CD4-positive, CD25-positive, alpha-beta regulatory T cell (primary cell): ENCODE results near the gene CDKN1B. TPM values are rescaled to one million over a fixed set of nuclear protein-coding genes. Genes with fewer than 3 reads are reported as not detected.
"Not testable (repeated sequence)": the region's sequence is repeated elsewhere in the genome, so short reads cannot be mapped to it uniquely, and the experiment has no call there.

Experiments
- ATAC-seq, 2 donors: fragments of 150-1000 bp; cut with Tn5 transposase; one replicate each; pipeline ENCODE4 v1.10.0; 2021; ENCODE audit warnings: low read depth in 2 of 2, moderate number of reproducible peaks in 2 of 2, moderate library complexity in 1 of 2
- DNase-seq, 3 donors: peaks; one replicate each; pipeline versions ENCODE4 v3.0.0 to v3.0.0-alpha.2; 2012 to 2022; ENCODE audit warnings: mixed read lengths in 1 of 3
- H3K27ac ChIP-seq: one replicate; pipeline ENCODE4 v1.7.0; 2013; ENCODE audit warnings: mild to moderate bottlenecking, low read length; ENCODE audit not compliant: insufficient read depth, poor library complexity, severe bottlenecking
- H3K27me3 ChIP-seq: one replicate; pipeline ENCODE4 v1.7.0; 2013; ENCODE audit warnings: low read length; ENCODE audit not compliant: control insufficient read depth, insufficient read depth
- H3K36me3 ChIP-seq: one replicate; pipeline ENCODE4 v1.7.0; 2013; ENCODE audit warnings: mild to moderate bottlenecking, low read length, moderate library complexity; ENCODE audit not compliant: control insufficient read depth, insufficient read depth
- H3K4me1 ChIP-seq: 2 replicates; pipeline ENCODE4 v1.7.0; 2013; ENCODE audit warnings: mild to moderate bottlenecking, low read length; ENCODE audit not compliant: insufficient read depth, control insufficient read depth, poor library complexity, severe bottlenecking
- H3K4me3 ChIP-seq: one replicate; pipeline ENCODE4 v1.7.0; 2013; ENCODE audit warnings: low read depth, mild to moderate bottlenecking, low read length, moderate library complexity
- H3K9me3 ChIP-seq, 2 experiments: 1 replicate in 1 of 2; 2 replicates in 1 of 2; pipeline ENCODE4 v1.7.0; 2013; ENCODE audit warnings: low read length in 2 of 2, mild to moderate bottlenecking in 1 of 2, moderate library complexity in 1 of 2; ENCODE audit not compliant: control insufficient read depth in 2 of 2
- H3K27ac Mint-ChIP-seq, 3 donors: one replicate each; pipeline ENCODE4 v1.8.0; 2020 to 2022; ENCODE audit warnings: mild to moderate bottlenecking in 3 of 3, mixed read lengths in 3 of 3, moderate library complexity in 2 of 3
- H3K27me3 Mint-ChIP-seq: one replicate; pipeline ENCODE4 v1.8.0; 2022; ENCODE audit warnings: mild to moderate bottlenecking, mixed read lengths
- H3K36me3 Mint-ChIP-seq: one replicate; pipeline ENCODE4 v1.8.0; 2020; ENCODE audit warnings: mixed read lengths
- H3K4me1 Mint-ChIP-seq, 4 donors: one replicate each; pipeline ENCODE4 v1.8.0; 2020 to 2022; ENCODE audit warnings: mixed read lengths in 4 of 4, mild to moderate bottlenecking in 1 of 4
- H3K4me3 Mint-ChIP-seq, 4 donors: one replicate each; pipeline ENCODE4 v1.8.0; 2020 to 2022; ENCODE audit warnings: mild to moderate bottlenecking in 4 of 4, mixed read lengths in 4 of 4, moderate library complexity in 3 of 4
- H3K9me3 Mint-ChIP-seq, 7 donors: one replicate each; pipeline ENCODE4 v1.8.0; 2020 to 2022; ENCODE audit warnings: mixed read lengths in 7 of 7, mild to moderate bottlenecking in 3 of 7, moderate library complexity in 2 of 7
- polyA plus RNA-seq, 4 donors: library from polyadenylated mRNA; unstranded; fragments of 300-500 nt; fragmentation: Illumina TruSeq; gene quantifications; one replicate each; pipeline ENCODE4 v1.2.3, GENCODE V29; 2021
- total RNA-seq: library from RNA; stranded (reverse); gene quantifications from one replicate; pipeline ENCODE4 v1.2.3, GENCODE V29; 2022

Gene CDKN1B
- total and polyA plus RNA-seq, 5 donors from 2014 or later = 13.4 to 391 (median 23.3) TPM

DNA sequence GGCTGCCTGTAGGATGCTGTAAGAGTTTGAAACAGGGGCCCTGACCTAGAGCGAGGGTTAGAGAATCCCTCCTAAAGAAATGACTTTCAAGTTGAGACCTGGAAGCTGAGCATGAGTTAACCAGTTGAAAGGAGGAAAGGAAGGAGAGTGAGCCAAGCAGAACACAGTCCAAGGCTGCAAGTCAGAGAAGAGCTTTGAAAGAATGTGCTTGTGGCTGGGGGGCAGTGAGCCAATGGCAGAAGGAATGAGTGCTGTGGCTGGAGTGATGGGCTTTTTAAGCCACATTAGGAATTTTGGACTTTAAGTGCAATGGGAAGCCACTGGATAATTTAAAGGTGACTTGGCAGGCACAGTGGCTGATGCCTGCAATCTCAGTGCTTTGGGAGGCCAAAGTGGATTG is 18.1 kb downstream of the CDKN1B start:
- H3K9me3 Mint-ChIP-seq = no peaks in the 10 kb centered on the region
- peak overlapping the region in 3 of 4 donors; percentile 42 to 53 (median 45) for H3K4me3 Mint-ChIP-seq
- Histone ChIP-seq H3K36me3 (no peaks in the 10 kb centered on the region), H3K27me3 (no peaks in the 10 kb centered on the region), H3K27ac (peak overlapping the region; percentile 90), H3K4me1 (peaks cover 54% of the 10 kb centered on the region), H3K9me3 (no peaks in the 10 kb centered on the region), H3K4me3 (peak overlapping the region; percentile 48)
- no peak for DNase-seq
- peaks cover 29 to 75% (median 57%) of the 10 kb centered on the region in 4 donors for H3K4me1 Mint-ChIP-seq
- H3K27me3 Mint-ChIP-seq = no peaks in the 10 kb centered on the region
- no peak for ATAC-seq
- H3K36me3 Mint-ChIP-seq = peaks cover 12% of the 10 kb centered on the region
- peak overlapping the region; percentile 86 to 94 (median 92) for H3K27ac Mint-ChIP-seq

DNA sequence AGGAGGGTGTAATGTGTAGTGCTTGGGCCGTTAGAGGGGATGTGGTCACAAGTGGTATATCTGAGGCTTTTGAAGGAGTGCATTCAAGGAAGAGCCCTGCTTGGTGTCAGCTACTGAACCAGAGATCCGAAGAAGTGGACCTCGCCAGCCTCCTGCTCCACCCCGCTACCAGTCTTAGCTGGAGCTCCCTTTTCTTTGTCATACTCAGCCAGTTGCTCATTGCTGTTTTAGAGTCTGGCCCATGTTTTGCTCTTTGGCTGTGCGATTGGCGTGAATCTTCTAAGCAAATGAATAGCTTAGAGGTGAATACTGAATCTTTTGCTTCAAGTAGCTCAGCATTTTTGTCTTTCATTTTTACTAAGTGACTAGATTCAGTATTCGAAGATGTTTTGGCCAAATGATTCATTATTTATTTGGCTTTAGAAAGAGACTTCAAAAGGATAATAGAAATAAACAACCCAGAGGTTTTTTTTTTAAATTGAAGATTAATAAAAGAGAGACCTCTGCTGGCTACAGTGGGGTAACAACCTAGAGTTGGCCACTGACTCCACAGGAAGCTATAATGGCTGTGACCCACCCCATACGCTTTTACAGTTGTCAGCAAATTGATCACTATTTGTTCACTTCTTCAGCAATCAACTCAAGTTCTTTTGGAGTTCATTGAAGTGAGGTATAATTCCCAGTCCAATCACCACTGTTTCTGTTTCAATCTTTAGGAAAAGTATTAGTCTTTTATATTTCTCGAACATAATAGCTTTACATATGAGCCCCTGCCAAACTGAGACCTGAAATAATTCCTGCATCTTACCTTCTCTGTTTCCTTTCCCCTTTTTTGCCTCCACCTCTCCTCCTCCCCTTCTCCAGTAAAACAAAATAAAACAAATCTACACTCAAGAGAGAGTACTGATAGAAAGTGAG is 19.9 kb downstream of the CDKN1B start:
- DNase-seq = peak; percentile 32 to 90 (median 74)
- peak overlapping the region; percentile 90 to 96 (median 93) for H3K27ac Mint-ChIP-seq
- Histone ChIP-seq H3K4me3 (peak overlapping the region; percentile 86), H3K27ac (peak overlapping the region; percentile 90), H3K9me3 (no peaks in the 10 kb centered on the region), H3K27me3 (no peaks in the 10 kb centered on the region), H3K36me3 (no peaks in the 10 kb centered on the region), H3K4me1 (peaks cover 48% of the 10 kb centered on the region)
- peaks cover 28 to 73% (median 59%) of the 10 kb centered on the region in 4 donors for H3K4me1 Mint-ChIP-seq
- peak; percentile 84 to 85 for ATAC-seq
- peak overlapping the region; percentile 79 to 92 (median 82) for H3K4me3 Mint-ChIP-seq
- no peaks in the 10 kb centered on the region for H3K9me3 Mint-ChIP-seq
- H3K36me3 Mint-ChIP-seq = peaks cover 15% of the 10 kb centered on the region
- no peaks in the 10 kb centered on the region for H3K27me3 Mint-ChIP-seq

GRCh38 chr12:12738152-12738551 is 21.0 kb downstream of the CDKN1B start:
- peaks cover 14% of the 10 kb centered on the region for H3K36me3 Mint-ChIP-seq
- not testable (repeated sequence) for H3K27me3 ChIP-seq, H3K36me3 ChIP-seq, H3K9me3 ChIP-seq, ATAC-seq, H3K27me3 Mint-ChIP-seq, H3K4me3 ChIP-seq, H3K9me3 Mint-ChIP-seq, DNase-seq
- H3K27ac Mint-ChIP-seq = peak overlapping the region in 1 of 3 donors; percentile 90
- H3K4me3 Mint-ChIP-seq = peak overlapping the region in 2 of 4 donors; percentile 24 to 77
- H3K4me1 Mint-ChIP-seq = peaks cover 27 to 69% (median 55%) of the 10 kb centered on the region in 4 donors
- H3K4me1 ChIP-seq = peaks cover 42% of the 10 kb centered on the region
- peak overlapping the region; percentile 90 for H3K27ac ChIP-seq

- Histone ChIP-seq H3K4me1 (peaks cover 10% of the 10 kb centered on the region), H3K27me3 (no peaks in the 10 kb centered on the region), H3K27ac (no peak overlapping the region), H3K4me3 (peak overlapping the region; percentile 61), H3K9me3 (no peaks in the 10 kb centered on the region), H3K36me3 (no peaks in the 10 kb centered on the region)
- Mint-ChIP-seq H3K4me1 (peaks cover 19 to 49% (median 37%) of the 10 kb centered on the region in 4 donors), H3K4me3 (peak overlapping the region in 3 of 4 donors; percentile 14 to 62 (median 52)), H3K27me3 (no peaks in the 10 kb centered on the region), H3K27ac (peak overlapping the region; percentile 46 to 86 (median 63)), H3K9me3 (no peaks in the 10 kb centered on the region), H3K36me3 (peaks cover 21% of the 10 kb centered on the region)
- no peak for ATAC-seq
- peak in 1 of 3 donors; percentile 18 for DNase-seq
Measured at GRCh38 chr12:12741660-12742059, 24.5 kb downstream of the CDKN1B start.

- Mint-ChIP-seq H3K27me3 (no peaks in the 10 kb centered on the region), H3K36me3 (peaks cover 26% of the 10 kb centered on the region), H3K4me1 (peaks cover 17 to 28% (median 24%) of the 10 kb centered on the region in 4 donors), H3K9me3 (no peaks in the 10 kb centered on the region), H3K27ac (peak overlapping the region in 2 of 3 donors; percentile 1 to 88), H3K4me3 (no peak overlapping the region)
- no peaks in the 10 kb centered on the region for H3K4me1 ChIP-seq
- H3K27ac ChIP-seq = no peak overlapping the region
- no peaks in the 10 kb centered on the region for H3K9me3 ChIP-seq
- H3K4me3 ChIP-seq = no peak overlapping the region
- DNase-seq = no peak
- no peak for ATAC-seq
- H3K27me3 ChIP-seq = no peaks in the 10 kb centered on the region
- H3K36me3 ChIP-seq = no peaks in the 10 kb centered on the region
Measured at GRCh38 chr12:12744546-12745305, 27.6 kb downstream of the CDKN1B start.

DNA sequence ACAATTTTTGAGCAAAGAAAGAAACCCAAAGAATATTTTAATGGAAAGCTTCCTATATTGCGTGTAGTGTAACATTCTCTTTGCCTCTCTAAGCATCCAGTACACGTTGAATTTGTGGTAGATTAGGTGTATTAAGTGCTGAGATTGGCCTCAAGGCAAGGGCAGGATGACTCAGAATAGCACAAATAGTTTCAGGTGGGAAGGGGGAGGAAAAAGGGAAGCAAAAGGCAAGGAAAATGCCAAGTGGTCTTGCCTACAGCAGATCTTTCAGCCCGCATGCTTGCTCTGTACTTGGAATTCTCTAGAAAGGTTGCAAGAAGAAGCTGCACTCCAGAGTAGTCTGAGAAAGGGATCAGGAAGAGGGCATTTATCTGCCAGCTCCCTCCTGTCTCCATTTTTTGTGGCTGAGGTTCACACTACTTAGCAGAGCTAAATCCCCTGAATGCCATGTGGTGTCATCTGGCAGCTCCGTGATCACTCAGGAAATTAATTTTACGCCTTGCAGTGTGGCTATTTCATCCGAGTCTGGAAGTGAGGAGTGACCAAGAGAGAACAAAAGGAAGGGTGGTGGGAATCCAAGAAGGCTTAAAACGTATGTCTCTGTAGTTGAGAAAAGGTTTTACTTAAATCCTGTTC is 28.5 kb downstream of the CDKN1B start:
- peak overlapping the region in 1 of 3 donors; percentile 65 for H3K27ac Mint-ChIP-seq
- H3K9me3 ChIP-seq = no peaks in the 10 kb centered on the region
- H3K27me3 ChIP-seq = no peaks in the 10 kb centered on the region
- no peak overlapping the region for H3K4me3 Mint-ChIP-seq
- H3K27me3 Mint-ChIP-seq = no peaks in the 10 kb centered on the region
- H3K36me3 ChIP-seq = no peaks in the 10 kb centered on the region
- H3K4me1 Mint-ChIP-seq = peaks cover 17 to 24% (median 22%) of the 10 kb centered on the region in 4 donors
- DNase-seq (no peak), ATAC-seq (no peak)
- peaks cover 26% of the 10 kb centered on the region for H3K36me3 Mint-ChIP-seq
- H3K9me3 Mint-ChIP-seq = no peaks in the 10 kb centered on the region
- H3K4me1 ChIP-seq = no peaks in the 10 kb centered on the region
- H3K27ac ChIP-seq = no peak overlapping the region
- H3K4me3 ChIP-seq = no peak overlapping the region

GRCh38 chr12:12747278-12747677 is 30.1 kb downstream of the CDKN1B start:
- Mint-ChIP-seq H3K27ac (peak overlapping the region in 1 of 3 donors; percentile 58), H3K4me1 (peaks cover 10 to 19% (median 16%) of the 10 kb centered on the region in 4 donors), H3K9me3 (no peaks in the 10 kb centered on the region), H3K4me3 (no peak overlapping the region), H3K36me3 (peaks cover 25% of the 10 kb centered on the region), H3K27me3 (no peaks in the 10 kb centered on the region)
- Histone ChIP-seq H3K27me3 (no peaks in the 10 kb centered on the region), H3K27ac (no peak overlapping the region), H3K4me1 (no peaks in the 10 kb centered on the region), H3K36me3 (peaks cover 4% of the 10 kb centered on the region), H3K9me3 (no peaks in the 10 kb centered on the region), H3K4me3 (no peak overlapping the region)
- ATAC-seq = no peak
- no peak for DNase-seq
